Measurements from ENCODE around the gene BSCL2. TPM values are rescaled to one million over a fixed set of nuclear protein-coding genes. Genes with fewer than 3 reads are reported as not detected.

Gene BSCL2
- total and polyA plus RNA-seq, 7 donors: 17.0 to 174 (median 45.4) TPM

- intact Hi-C loops (cut with DNase I): no loop called here
- DNase-seq: no peak
- H3K4me3 ChIP-seq: no peak overlapping the region
- H3K9me3 ChIP-seq: no peaks in the 10 kb centered on the region
- peaks cover 30% of the 10 kb centered on the region for H3K4me1 ChIP-seq
- H3K27ac ChIP-seq: peak overlapping the region; percentile 64
- H3K36me3 ChIP-seq (ENCODE audit: insufficient read depth in 1 of 2, low read depth in 1 of 2): peaks cover 12 to 81% of the 10 kb centered on the region in 2 donors
- TF ChIP-seq CTCF (IDR thresholded peaks at IDR 0.05): no peak
- no peak for ATAC-seq
- H3K27me3 ChIP-seq (ENCODE audit: insufficient read depth in 3 of 3, low read length in 2 of 3): no peaks in the 10 kb centered on the region
- WGBS, 3 donors: 73 to 94% (median 86%) methylated on average over 2 of the region's 2 CpGs
Observed at GRCh38 chr11:62713343-62713742, 6.1 kb upstream of the BSCL2 start.

DNA sequence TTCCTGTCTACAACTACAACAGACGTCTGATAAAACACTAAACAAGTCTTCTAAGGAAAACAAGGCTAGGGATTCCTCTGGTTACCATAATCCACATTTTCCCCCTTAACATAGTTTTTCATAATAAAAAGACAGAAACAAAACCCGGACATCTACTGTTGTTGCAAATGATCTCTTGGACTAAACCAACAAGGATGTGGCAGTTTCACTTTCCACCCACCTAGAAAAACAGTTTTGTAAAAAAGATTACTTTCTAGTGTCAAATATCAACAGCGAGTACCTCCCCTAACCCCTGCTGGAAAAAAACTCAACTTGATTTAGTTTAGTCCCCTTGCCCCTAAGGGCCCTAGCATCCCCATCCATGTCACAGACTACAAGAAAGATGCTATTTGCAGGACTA is 5.6 kb upstream of the BSCL2 start:
- 61 to 69% (median 69%) methylated on average over 3 of the region's 3 CpGs for WGBS, 3 donors
- intact Hi-C loops (cut with DNase I): no loop called here
- no peak for DNase-seq
- peaks cover 34% of the 10 kb centered on the region for H3K4me1 ChIP-seq
- no peak overlapping the region for H3K4me3 ChIP-seq
- H3K9me3 ChIP-seq: no peaks in the 10 kb centered on the region
- H3K27me3 ChIP-seq (ENCODE audit: insufficient read depth in 3 of 3, low read length in 2 of 3): no peaks in the 10 kb centered on the region
- peaks cover 12 to 76% of the 10 kb centered on the region in 2 donors for H3K36me3 ChIP-seq (ENCODE audit: insufficient read depth in 1 of 2, low read depth in 1 of 2)
- ATAC-seq: no peak
- TF ChIP-seq CTCF (IDR thresholded peaks at IDR 0.05): no peak
- H3K27ac ChIP-seq: peak overlapping the region; percentile 64

DNA sequence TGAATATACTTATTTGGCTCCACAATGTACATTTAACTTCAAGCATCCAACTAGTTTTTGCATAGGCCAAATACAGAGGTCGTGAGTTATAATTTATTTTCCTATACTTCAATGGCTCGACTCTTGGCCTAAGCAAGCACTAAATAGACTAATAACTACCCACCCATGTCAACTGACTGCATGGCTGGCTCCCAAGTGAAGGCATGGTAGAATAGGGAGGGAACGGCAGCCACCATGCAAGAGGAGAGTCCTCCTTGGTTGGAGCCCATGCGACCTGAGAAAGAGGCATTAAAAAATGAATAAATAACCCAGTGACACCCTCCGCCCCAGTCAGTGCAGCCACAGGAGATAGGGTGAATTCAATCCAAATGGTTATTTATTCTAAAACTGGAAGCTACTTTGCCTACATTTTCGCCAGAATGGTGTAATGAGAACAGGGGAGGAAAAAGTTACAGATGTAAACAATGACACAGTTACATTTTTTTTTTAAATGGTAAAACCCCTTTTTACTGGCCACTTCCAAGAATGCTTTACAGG is 5.1 kb upstream of the BSCL2 start:
- no peak overlapping the region for H3K4me3 ChIP-seq
- 72 to 84% (median 79%) methylated on average over 6 of the region's 6 CpGs for WGBS, 3 donors

GRCh38 chr11:62710001-62710345 is 2.7 kb upstream of the BSCL2 start:
- intact Hi-C loops (cut with DNase I): no loop called here
- peak in 1 of 4 donors; percentile 4 for ATAC-seq
- H3K4me1 ChIP-seq: peaks cover 52% of the 10 kb centered on the region
- H3K27ac ChIP-seq: peak overlapping the region; percentile 99
- peak in 1 of 2 donors; percentile 37 for DNase-seq
- H3K9me3 ChIP-seq: no peaks in the 10 kb centered on the region
- peaks cover 0 to 47% of the 10 kb centered on the region in 2 donors for H3K36me3 ChIP-seq (ENCODE audit: insufficient read depth in 1 of 2, low read depth in 1 of 2)
- no peak for TF ChIP-seq CTCF (IDR thresholded peaks at IDR 0.05)
- peak overlapping the region; percentile 92 for H3K4me3 ChIP-seq
- 43 to 53% (median 51%) methylated on average over 7 of the region's 7 CpGs for WGBS, 3 donors
- H3K27me3 ChIP-seq (ENCODE audit: insufficient read depth in 3 of 3, low read length in 2 of 3): no peaks in the 10 kb centered on the region

More for the DNA sequence above, 5.1 kb upstream of the BSCL2 start:
- intact Hi-C loops (cut with DNase I): no loop called here
- Histone ChIP-seq H3K27ac (peak overlapping the region; percentile 64), H3K27me3 (ENCODE audit: insufficient read depth in 3 of 3, low read length in 2 of 3) (no peaks in the 10 kb centered on the region), H3K4me1 (peaks cover 34% of the 10 kb centered on the region), H3K36me3 (ENCODE audit: insufficient read depth in 1 of 2, low read depth in 1 of 2) (peaks cover 12 to 71% of the 10 kb centered on the region in 2 donors), H3K9me3 (no peaks in the 10 kb centered on the region)
- DNase-seq (no peak), ATAC-seq (no peak)
- no peak for TF ChIP-seq CTCF (IDR thresholded peaks at IDR 0.05)
